ENCODE measurements around the gene PTTG1IP.
A peak's percentile ranks its signal among the peaks of the same experiment; 100 is the strongest.

PTTG1IP gene

GRCh38 chr21:44803651-44804050 is 69.8 kb downstream of the PTTG1IP start:
- in situ Hi-C loops (cut with HindIII; ENCODE audit: low sequenced_read_pairs) = loop anchor here (10.0 kb wide), 2 partner anchors 71 to 321 kb away; partner anchors contain the start of gene PTTG1IP
- H3K4me3 ChIP-seq (ENCODE audit: low read depth, low read length) = no peak overlapping the region
- no peak for TF ChIP-seq CTCF (IDR thresholded peaks at IDR 0.05; ENCODE audit: low read depth, low read length, missing control alignments)
- DNase-seq (ENCODE audit: low read depth) = no peak

- in situ Hi-C loops (cut with HindIII; ENCODE audit: low sequenced_read_pairs) = loop anchor here (10.0 kb wide), 2 partner anchors 72 to 322 kb away; partner anchors contain the start of gene PTTG1IP
- TF ChIP-seq CTCF (IDR thresholded peaks at IDR 0.05; ENCODE audit: low read depth, low read length, missing control alignments) = no peak
- peak overlapping the region; percentile 81 for H3K4me3 ChIP-seq (ENCODE audit: low read depth, low read length)
- no peak for DNase-seq (ENCODE audit: low read depth)
Observed at GRCh38 chr21:44802396-44803153, 70.9 kb downstream of the PTTG1IP start.

- in situ Hi-C loops (cut with HindIII; ENCODE audit: low sequenced_read_pairs) = loop anchor here (10.0 kb wide), 2 partner anchors 73 to 323 kb away; partner anchors contain the start of gene PTTG1IP
- TF ChIP-seq CTCF (IDR thresholded peaks at IDR 0.05; ENCODE audit: low read depth, low read length, missing control alignments) = no peak
- no peak for DNase-seq (ENCODE audit: low read depth)
- H3K4me3 ChIP-seq (ENCODE audit: low read depth, low read length) = peak within 1 kb of the TSS; percentile 81
Observed at GRCh38 chr21:44801468-44802395, 71.8 kb downstream of the PTTG1IP start, which contains the start of gene UBE2G2. TSS of gene UBE2G2 (minus strand) at chr21:44801820. CDS start at chr21:44801748, 72 bp downstream.

- in situ Hi-C loops (cut with HindIII; ENCODE audit: low sequenced_read_pairs) = loop anchor here (10.0 kb wide), 2 partner anchors 74 to 324 kb away; partner anchors contain the start of gene PTTG1IP
- DNase-seq (ENCODE audit: low read depth) = no peak
- peak; percentile 40 for TF ChIP-seq CTCF (IDR thresholded peaks at IDR 0.05; ENCODE audit: low read depth, low read length, missing control alignments)
- H3K4me3 ChIP-seq (ENCODE audit: low read depth, low read length) = peak overlapping the region; percentile 81
Observed at GRCh38 chr21:44800971-44801467, 72.5 kb downstream of the PTTG1IP start.

GRCh38 chr21:44800103-44800502 is 73.4 kb downstream of the PTTG1IP start:
- DNase-seq (ENCODE audit: low read depth) = no peak
- in situ Hi-C loops (cut with HindIII; ENCODE audit: low sequenced_read_pairs) = loop anchor here (10.0 kb wide), 2 partner anchors 75 to 325 kb away; partner anchors contain the start of gene PTTG1IP
- no peak overlapping the region for H3K4me3 ChIP-seq (ENCODE audit: low read depth, low read length)
- peak; percentile 49 for TF ChIP-seq CTCF (IDR thresholded peaks at IDR 0.05; ENCODE audit: low read depth, low read length, missing control alignments)

GRCh38 chr21:44799646-44800045 is 73.8 kb downstream of the PTTG1IP start:
- no peak for TF ChIP-seq CTCF (IDR thresholded peaks at IDR 0.05; ENCODE audit: low read depth, low read length, missing control alignments)
- no peak for DNase-seq (ENCODE audit: low read depth)
- in situ Hi-C loops (cut with HindIII; ENCODE audit: low sequenced_read_pairs) = loop anchor here (10.0 kb wide), 2 partner anchors 75 to 325 kb away; partner anchors contain the start of gene PTTG1IP
- H3K4me3 ChIP-seq (ENCODE audit: low read depth, low read length) = no peak overlapping the region
